Prostate gland (tissue), 2 donors: ENCODE data around the gene ZFP1. TPM values are rescaled to one million over a fixed set of nuclear protein-coding genes. Genes with fewer than 3 reads are reported as not detected.

ENCODE experiments used
- DNase-seq: peaks from one replicate; pipeline ENCODE4 v3.0.0-alpha.2; 2019; ENCODE audit warnings: low spot score
- H3K27ac ChIP-seq, 2 donors: fragments of 200-600 bp; sonication (generic); 2 replicates each; pipeline ENCODE4 v1.5.1; 2017 to 2019
- H3K27me3 ChIP-seq: fragments of 200-600 bp; sonication (generic); replicated peaks from 2 replicates; pipeline ENCODE4 v1.5.1; 2019; ENCODE audit not compliant: insufficient read depth
- H3K36me3 ChIP-seq, 2 donors: fragments of 200-600 bp; sonication (generic); 1 replicate in 1 of 2; 2 replicates in 1 of 2; pipeline versions ENCODE4 v1.5.1 to v1.8.1; 2017 to 2019
- H3K4me1 ChIP-seq: fragments of 200-600 bp; sonication (generic); replicated peaks from 2 replicates; pipeline ENCODE4 v1.5.1; 2019
- H3K4me3 ChIP-seq, 2 donors: fragments of 200-600 bp; sonication (generic); 2 replicates each; pipeline ENCODE4 v1.5.1; 2017 to 2019
- H3K9me3 ChIP-seq: fragments of 200-600 bp; sonication (generic); 2 replicates; pipeline ENCODE4 v1.5.1; 2017
- POLR2A ChIP-seq: fragments of 450-650 bp; IDR thresholded peaks from one replicate; pipeline ENCODE4 v1.6.1; 2016; ENCODE audit warnings: antibody characterized with exemption, mild to moderate bottlenecking
- POLR2AphosphoS5 ChIP-seq: sonication (generic); formaldehyde crosslinking; IDR thresholded peaks from one replicate; pipeline ENCODE4 v1.6.1; 2017; ENCODE audit warnings: antibody characterized with exemption
- WGBS: methylation state at CpG from one replicate; pipeline ENCODE4 v1.1.5; 2018; 5-methylcytosine and 5-hydroxymethylcytosine counted together
- intact Hi-C: fragments of 100-400 bp; cut with DNase I; formaldehyde crosslinking; loops from one replicate; pipeline ENCODE4 v1.14.2; 2022
- total RNA-seq, 2 donors: library from RNA; depleted of rRNA; stranded (reverse); fragments of >200 nt; gene quantifications; one replicate each; pipeline ENCODE4 v1.1.0, GENCODE V29; 2016
- TF ChIP-seq, protein P1 (sequence below), 4 experiments: fragments of 200-600 bp in 2 of 4; fragments of 450-650 bp in 2 of 4; sonication (generic) in 2 of 4; IDR thresholded peaks; 1 replicate in 3 of 4; 2 replicates in 1 of 4; pipeline ENCODE4 v1.5.1; 2016 to 2019; ENCODE audit warnings: antibody characterized with exemption in 4 of 4, mild to moderate bottlenecking in 2 of 4, moderate library complexity in 2 of 4

ZFP1 gene
- total RNA-seq, 2 donors from 2014 or later, result 9.8 to 10.3 TPM

DNA sequence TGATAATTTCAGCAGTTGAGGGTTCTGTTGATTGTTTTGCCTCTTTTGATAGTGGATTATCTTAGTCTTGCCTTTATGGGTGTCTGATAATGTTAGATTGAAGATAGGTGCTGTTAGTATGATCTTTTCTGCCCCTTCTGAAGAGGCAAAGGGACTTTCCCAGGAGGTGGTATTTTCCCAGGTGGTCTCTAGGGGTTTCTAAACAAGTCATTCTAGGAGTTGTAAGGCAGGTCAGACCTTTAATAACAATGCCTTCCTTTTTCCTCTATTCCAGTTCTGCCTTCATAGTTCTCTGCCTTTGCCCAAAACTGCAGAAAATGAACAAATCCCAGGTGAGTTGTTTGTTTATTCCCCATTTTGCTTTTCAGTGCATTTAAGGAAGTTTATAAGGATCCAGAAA, 4.3 kb downstream of the ZFP1 start:
- Histone ChIP-seq H3K9me3 (no peaks in the 10 kb centered on the region), H3K36me3 (no peaks in the 10 kb centered on the region), H3K27me3 (no peaks in the 10 kb centered on the region), H3K4me3 (no peak overlapping the region), H3K27ac (no peak overlapping the region), H3K4me1 (no peaks in the 10 kb centered on the region)
- intact Hi-C loops, result loop anchor here (5.0 kb wide), 1 partner anchor 240 kb away; no protein-coding TSS in a partner anchor
- TF ChIP-seq POLR2A (no peak), POLR2AphosphoS5 (no peak)
- TF ChIP-seq, protein P1, sequence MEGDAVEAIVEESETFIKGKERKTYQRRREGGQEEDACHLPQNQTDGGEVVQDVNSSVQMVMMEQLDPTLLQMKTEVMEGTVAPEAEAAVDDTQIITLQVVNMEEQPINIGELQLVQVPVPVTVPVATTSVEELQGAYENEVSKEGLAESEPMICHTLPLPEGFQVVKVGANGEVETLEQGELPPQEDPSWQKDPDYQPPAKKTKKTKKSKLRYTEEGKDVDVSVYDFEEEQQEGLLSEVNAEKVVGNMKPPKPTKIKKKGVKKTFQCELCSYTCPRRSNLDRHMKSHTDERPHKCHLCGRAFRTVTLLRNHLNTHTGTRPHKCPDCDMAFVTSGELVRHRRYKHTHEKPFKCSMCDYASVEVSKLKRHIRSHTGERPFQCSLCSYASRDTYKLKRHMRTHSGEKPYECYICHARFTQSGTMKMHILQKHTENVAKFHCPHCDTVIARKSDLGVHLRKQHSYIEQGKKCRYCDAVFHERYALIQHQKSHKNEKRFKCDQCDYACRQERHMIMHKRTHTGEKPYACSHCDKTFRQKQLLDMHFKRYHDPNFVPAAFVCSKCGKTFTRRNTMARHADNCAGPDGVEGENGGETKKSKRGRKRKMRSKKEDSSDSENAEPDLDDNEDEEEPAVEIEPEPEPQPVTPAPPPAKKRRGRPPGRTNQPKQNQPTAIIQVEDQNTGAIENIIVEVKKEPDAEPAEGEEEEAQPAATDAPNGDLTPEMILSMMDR (IDR thresholded peaks at IDR 0.05), result no peak
- DNase-seq, result no peak

DNA sequence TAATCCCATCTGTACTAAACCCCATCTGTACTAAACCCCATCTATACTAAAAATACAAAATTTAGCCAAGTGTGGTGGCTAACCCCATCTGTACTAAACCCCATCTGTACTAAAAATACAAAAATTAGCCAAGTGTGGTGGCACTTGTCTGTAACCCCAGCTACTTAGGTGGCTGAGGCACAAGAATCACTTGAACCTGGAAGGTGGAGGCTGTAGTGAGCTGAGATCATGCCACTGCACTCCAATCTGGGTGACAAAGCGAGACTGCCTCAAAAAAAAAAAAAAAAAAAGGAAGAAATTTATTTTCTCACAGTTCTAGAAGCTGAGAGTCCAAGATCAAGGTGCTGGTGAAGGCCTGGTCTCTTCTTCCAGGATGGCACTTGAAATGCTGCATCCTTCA, 12.1 kb downstream of the ZFP1 start:
- Histone ChIP-seq H3K4me3 (no peak overlapping the region), H3K4me1 (no peaks in the 10 kb centered on the region), H3K27me3 (no peaks in the 10 kb centered on the region), H3K9me3 (no peaks in the 10 kb centered on the region), H3K36me3 (no peaks in the 10 kb centered on the region), H3K27ac (no peak overlapping the region)
- DNase-seq, result no peak
- TF ChIP-seq POLR2A, result no peak
- TF ChIP-seq, protein P1 (IDR thresholded peaks at IDR 0.05), result no peak
- TF ChIP-seq POLR2AphosphoS5, result no peak
- intact Hi-C loops, result no loop called here
- WGBS, result 95% methylated on average over 1 of the region's 1 CpG

DNA sequence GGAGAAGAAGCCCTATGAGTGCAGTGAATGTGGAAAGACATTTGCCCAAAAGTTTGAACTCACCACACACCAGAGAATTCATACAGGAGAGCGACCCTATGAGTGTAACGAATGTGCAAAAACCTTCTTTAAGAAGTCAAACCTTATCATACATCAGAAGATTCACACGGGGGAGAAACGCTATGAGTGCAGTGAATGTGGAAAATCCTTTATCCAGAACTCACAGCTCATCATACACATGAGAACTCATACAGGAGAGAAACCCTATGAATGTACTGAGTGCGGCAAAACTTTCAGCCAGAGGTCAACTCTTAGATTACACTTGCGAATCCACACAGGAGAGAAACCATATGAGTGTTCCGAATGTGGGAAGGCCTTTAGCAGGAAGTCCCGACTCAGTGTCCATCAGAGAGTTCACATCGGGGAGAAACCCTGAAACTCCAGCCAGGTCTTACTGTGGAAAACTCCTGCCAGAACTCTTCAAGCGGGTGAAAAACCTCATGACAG, 21.6 kb downstream of the ZFP1 start:
- H3K9me3 ChIP-seq, result no peaks in the 10 kb centered on the region
- 97% methylated on average over 10 of the region's 10 CpGs for WGBS
- TF ChIP-seq, protein P1 (IDR thresholded peaks at IDR 0.05), result no peak
- TF ChIP-seq POLR2AphosphoS5, result no peak
- TF ChIP-seq POLR2A, result no peak
- no peak for DNase-seq
- no peak overlapping the region for H3K4me3 ChIP-seq
- intact Hi-C loops, result no loop called here
- no peaks in the 10 kb centered on the region for H3K27me3 ChIP-seq
- peaks cover 0 to 15% of the 10 kb centered on the region in 2 donors for H3K36me3 ChIP-seq
- H3K27ac ChIP-seq, result no peak overlapping the region
- no peaks in the 10 kb centered on the region for H3K4me1 ChIP-seq

DNA sequence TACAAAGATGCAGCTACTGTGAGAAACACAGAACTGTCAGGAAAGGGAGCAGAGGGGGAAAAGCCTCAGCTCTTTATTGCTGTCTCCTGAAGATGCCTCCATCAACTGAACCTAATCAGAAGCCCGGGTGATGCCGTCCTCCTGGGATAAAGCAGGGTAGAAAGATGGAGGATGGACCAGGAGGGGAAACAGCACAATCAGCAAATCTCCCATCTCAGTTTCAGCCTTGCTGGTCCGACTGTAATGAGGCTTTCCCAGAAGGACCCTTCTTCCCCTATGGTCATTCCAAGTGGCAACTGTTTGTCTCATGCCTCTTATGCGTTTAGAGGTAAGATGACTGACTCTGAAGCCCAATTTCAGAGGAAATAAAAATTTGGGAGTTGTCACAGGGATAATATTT, 24.3 kb downstream of the ZFP1 start:
- TF ChIP-seq POLR2A, result no peak
- TF ChIP-seq, protein P1 (IDR thresholded peaks at IDR 0.05), result no peak
- no peak for TF ChIP-seq POLR2AphosphoS5
- Histone ChIP-seq H3K4me1 (no peaks in the 10 kb centered on the region), H3K27me3 (no peaks in the 10 kb centered on the region), H3K27ac (no peak overlapping the region), H3K9me3 (no peaks in the 10 kb centered on the region), H3K36me3 (peaks cover 0 to 15% of the 10 kb centered on the region in 2 donors), H3K4me3 (no peak overlapping the region)
- 94% methylated on average over 4 of the region's 4 CpGs for WGBS
- no peak for DNase-seq
- intact Hi-C loops, result no loop called here

DNA sequence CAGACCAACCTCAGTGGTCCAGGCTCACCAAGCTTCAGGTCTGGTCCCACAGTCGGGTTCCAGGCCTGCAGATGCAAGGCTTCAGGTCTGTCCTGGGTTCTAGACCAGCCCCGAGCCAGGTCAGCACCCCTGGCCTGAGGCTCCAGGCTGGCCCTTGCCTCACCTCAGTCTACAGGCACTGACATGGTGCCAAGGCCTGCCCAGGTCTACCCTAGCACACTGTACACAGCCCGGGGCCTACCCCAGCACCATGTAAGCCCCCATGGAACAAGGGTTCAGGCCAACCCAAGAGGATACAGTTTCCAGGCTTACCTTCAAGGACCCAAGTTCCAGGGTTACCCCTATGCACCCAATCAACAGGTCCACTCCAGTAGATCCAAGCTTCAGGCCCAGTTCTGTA, 26.8 kb downstream of the ZFP1 start:
- no peak overlapping the region for H3K4me3 ChIP-seq
- no peaks in the 10 kb centered on the region for H3K9me3 ChIP-seq
- H3K27ac ChIP-seq, result no peak overlapping the region
- no peaks in the 10 kb centered on the region for H3K4me1 ChIP-seq
- WGBS, result 98% methylated on average over 3 of the region's 3 CpGs
- intact Hi-C loops, result no loop called here
- no peaks in the 10 kb centered on the region for H3K36me3 ChIP-seq
- no peak for DNase-seq
- no peak for TF ChIP-seq POLR2A
- TF ChIP-seq, protein P1 (IDR thresholded peaks at IDR 0.05), result no peak
- no peak for TF ChIP-seq POLR2AphosphoS5
- no peaks in the 10 kb centered on the region for H3K27me3 ChIP-seq
